Right lobe of liver (tissue), 6 donors: ENCODE data around the gene MYH9. TPM values are rescaled to one million over a fixed set of nuclear protein-coding genes. Genes with fewer than 3 reads are reported as not detected.

ENCODE experiments used
- ATAC-seq, 4 donors: fragments of 200-7000 bp; cut with Tn5 transposase; one replicate each; pipeline ENCODE4 v1.9.1; 2020; ENCODE audit warnings: mild to moderate bottlenecking in 4 of 4, moderate library complexity in 4 of 4
- DNase-seq, 3 donors: peaks; one replicate each; pipeline ENCODE4 v3.0.0-alpha.2; 2020
- H3K27ac ChIP-seq, 3 donors: fragments of 200-600 bp; one replicate each; pipeline ENCODE4 v1.8.0; 2022
- H3K27me3 ChIP-seq, 2 donors: fragments of 200-600 bp; one replicate each; pipeline ENCODE4 v1.8.0; 2022
- H3K36me3 ChIP-seq, 4 donors: fragments of 200-600 bp; sonication (generic) in 1 of 4; one replicate each; pipeline versions ENCODE4 v1.5.1 to v1.8.0; 2017 to 2022; ENCODE audit warnings: control low read depth in 1 of 4
- H3K4me1 ChIP-seq, 4 donors: fragments of 200-600 bp; sonication (generic) in 1 of 4; one replicate each; pipeline versions ENCODE4 v1.5.1 to v1.8.0; 2017 to 2022; ENCODE audit warnings: control low read depth in 1 of 4
- H3K4me3 ChIP-seq, 3 donors: fragments of 200-600 bp; one replicate each; pipeline ENCODE4 v1.8.0; 2022
- H3K9me3 ChIP-seq, 4 donors: fragments of 200-600 bp; sonication (generic) in 1 of 4; one replicate each; pipeline versions ENCODE4 v1.5.1 to v1.8.0; 2017 to 2022; ENCODE audit warnings: control low read depth in 1 of 4
- POLR2A ChIP-seq: fragments of 450-650 bp; IDR thresholded peaks from one replicate; pipeline ENCODE4 v1.6.1; 2017; ENCODE audit warnings: antibody characterized with exemption, mild to moderate bottlenecking
- WGBS: methylation state at CpG from one replicate; pipeline ENCODE4 v1.1.6; 2018; ENCODE audit warnings: low coverage, low lambda C conversion rate; ENCODE audit not compliant: insufficient coverage; ENCODE audit errors: missing lambda C conversion rate; 5-methylcytosine and 5-hydroxymethylcytosine counted together
- intact Hi-C, 2 donors: fragments of 100-400 bp; cut with DNase I; formaldehyde crosslinking; loops; one replicate each; pipeline versions ENCODE4 v1.11.2 to v1.14.1; 2022
- total RNA-seq, 6 experiments: library from RNA; depleted of rRNA in 2 of 6; stranded (reverse); fragments of >200 nt in 2 of 6; fragmentation: NEBNext Ultra II Directional in 3 of 6; extraction: Animal tissue kit (Norgen Biotek cat#: 25700) in 3 of 6; gene quantifications; one replicate each; pipeline versions ENCODE4 v1.1.0 to v1.2.4, GENCODE V29; 2016 to 2023
- TF ChIP-seq, protein P1 (sequence below), 4 donors: fragments of 200-600 bp in 3 of 4; fragments of 450-650 bp in 1 of 4; IDR thresholded peaks; one replicate each; pipeline versions ENCODE4 v1.5.1 to v1.8.0; 2016 to 2022; ENCODE audit warnings: antibody characterized with exemption in 4 of 4, mild to moderate bottlenecking in 2 of 4
- donor health status: DM: no; HTN: yes; CAD: no.
- donor health status: DM: no; HTN: no; CAD: no.
- donor health status: DM: no; HTN: no; CAD: no.
- donor health status: DM: no; HTN: yes; CAD: no.
- donor health status: DM: no; HTN: yes; CAD: no.

The MYH9 gene
- total RNA-seq, 6 experiments from 2014 or later, result 168 to 435 (median 222) TPM

DNA sequence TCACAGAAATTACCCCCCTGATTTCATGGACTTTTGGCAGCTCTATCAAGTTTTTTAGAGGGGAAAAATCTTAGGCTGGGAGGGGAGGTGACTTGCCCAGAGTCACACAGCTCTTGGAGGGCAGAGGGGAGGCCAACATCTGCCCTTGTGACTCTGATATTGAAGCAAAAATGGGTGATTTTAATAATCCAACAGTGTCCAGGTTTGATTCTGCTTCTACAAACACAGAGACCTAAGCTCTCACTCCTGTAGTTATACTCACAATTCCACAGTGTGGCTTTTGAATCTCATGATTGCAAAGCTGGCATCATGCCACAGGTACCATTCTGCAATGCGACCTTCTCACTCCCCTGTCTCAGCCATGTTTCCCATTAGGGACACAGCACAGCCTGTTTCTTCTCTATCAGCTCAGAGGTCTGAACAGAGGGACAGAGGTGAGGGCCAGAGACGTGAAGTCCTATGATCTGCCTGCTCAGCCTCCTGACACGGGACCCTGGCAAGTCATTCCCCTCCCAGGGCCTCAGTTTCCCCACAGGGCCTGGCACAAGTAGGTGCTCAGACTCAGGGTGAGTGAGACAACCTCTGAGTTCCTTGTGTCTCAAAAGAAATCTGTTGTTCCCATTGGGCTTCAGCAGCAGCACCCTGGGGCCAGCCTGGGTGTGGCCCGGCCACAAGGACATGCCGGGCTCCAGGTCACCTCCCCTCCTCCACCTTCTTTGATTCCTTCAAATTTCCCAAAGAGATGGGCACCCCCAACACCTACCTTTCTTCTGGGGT lies 149.2 kb downstream of the MYH9 start:
- intact Hi-C loops, result loop anchor here (10.0 kb wide), 1 partner anchor 46 kb away; no protein-coding TSS in a partner anchor

DNA sequence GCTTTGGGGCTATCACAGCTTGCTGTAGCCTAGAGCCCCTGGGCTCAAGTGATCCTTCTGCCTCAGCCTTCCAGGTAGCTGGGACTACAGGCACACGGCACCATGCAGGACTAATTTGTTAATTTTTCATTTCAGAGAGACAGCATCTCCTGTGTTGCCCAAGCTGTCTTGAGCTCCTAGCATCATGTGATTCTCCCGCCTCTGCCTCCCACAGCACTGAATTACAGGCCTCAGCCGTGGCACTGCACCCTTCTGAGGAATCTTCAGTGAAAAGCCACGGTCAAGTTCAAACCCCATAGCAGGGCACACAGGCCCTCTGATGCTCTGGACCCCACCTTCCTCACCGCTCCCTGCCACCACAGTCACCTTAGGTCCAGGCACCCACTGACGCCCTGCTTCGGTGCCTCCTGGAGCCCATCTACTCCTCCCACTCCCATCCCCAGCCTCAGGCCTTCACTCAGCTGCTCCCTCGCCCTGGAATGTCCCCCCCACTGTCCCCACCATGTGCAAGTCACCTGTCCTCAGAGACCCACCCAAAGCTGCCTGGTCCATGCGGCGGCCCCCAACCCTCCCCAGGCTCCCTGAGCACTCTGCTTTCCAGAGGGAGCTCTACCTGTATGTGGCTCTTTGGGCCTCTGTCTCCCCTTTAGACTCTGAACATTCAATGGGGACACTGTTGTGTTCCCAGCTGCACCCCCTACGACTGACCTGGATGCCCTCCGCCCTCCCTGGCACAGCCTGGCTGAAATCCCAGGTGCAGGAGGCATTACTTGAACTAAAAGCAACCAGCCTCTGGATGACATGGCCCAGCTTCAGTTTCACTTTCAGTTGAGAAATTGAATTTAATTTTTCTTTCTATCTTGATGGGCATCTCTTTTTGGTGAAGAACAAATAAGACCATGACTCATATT lies 150.1 kb downstream of the MYH9 start:
- peaks cover 0 to 9% (median 0%) of the 10 kb centered on the region in 4 donors for H3K36me3 ChIP-seq
- peak overlapping the region; percentile 78 to 95 (median 90) for H3K27ac ChIP-seq
- peaks cover 0 to 22% (median 11%) of the 10 kb centered on the region in 4 donors for H3K4me1 ChIP-seq
- no peak for TF ChIP-seq POLR2A
- TF ChIP-seq, protein P1, sequence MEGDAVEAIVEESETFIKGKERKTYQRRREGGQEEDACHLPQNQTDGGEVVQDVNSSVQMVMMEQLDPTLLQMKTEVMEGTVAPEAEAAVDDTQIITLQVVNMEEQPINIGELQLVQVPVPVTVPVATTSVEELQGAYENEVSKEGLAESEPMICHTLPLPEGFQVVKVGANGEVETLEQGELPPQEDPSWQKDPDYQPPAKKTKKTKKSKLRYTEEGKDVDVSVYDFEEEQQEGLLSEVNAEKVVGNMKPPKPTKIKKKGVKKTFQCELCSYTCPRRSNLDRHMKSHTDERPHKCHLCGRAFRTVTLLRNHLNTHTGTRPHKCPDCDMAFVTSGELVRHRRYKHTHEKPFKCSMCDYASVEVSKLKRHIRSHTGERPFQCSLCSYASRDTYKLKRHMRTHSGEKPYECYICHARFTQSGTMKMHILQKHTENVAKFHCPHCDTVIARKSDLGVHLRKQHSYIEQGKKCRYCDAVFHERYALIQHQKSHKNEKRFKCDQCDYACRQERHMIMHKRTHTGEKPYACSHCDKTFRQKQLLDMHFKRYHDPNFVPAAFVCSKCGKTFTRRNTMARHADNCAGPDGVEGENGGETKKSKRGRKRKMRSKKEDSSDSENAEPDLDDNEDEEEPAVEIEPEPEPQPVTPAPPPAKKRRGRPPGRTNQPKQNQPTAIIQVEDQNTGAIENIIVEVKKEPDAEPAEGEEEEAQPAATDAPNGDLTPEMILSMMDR (IDR thresholded peaks at IDR 0.05), result no peak
- peak overlapping the region; percentile 73 to 84 (median 78) for H3K4me3 ChIP-seq
- peak; percentile 47 to 63 (median 58) for ATAC-seq
- H3K27me3 ChIP-seq, result no peaks in the 10 kb centered on the region
- WGBS, result 17% methylated on average over 8 of the region's 12 CpGs
- no peaks in the 10 kb centered on the region for H3K9me3 ChIP-seq
- DNase-seq, result peak in 2 of 3 donors; percentile 78 to 82
- intact Hi-C loops, result loop anchor here (10.0 kb wide), 1 partner anchor 47 kb away; no protein-coding TSS in a partner anchor

More for the DNA sequence above, 149.2 kb downstream of the MYH9 start:
- H3K27ac ChIP-seq, result peak overlapping the region; percentile 78 to 95 (median 90)
- peaks cover 0 to 22% (median 7%) of the 10 kb centered on the region in 4 donors for H3K4me1 ChIP-seq
- ATAC-seq, result peak; percentile 24 to 56 (median 45)
- peaks cover 0 to 5% (median 0%) of the 10 kb centered on the region in 4 donors for H3K36me3 ChIP-seq
- 0% methylated on average over 5 of the region's 5 CpGs for WGBS
- H3K9me3 ChIP-seq, result no peaks in the 10 kb centered on the region
- TF ChIP-seq, protein P1 (IDR thresholded peaks at IDR 0.05), result no peak
- TF ChIP-seq POLR2A, result no peak
- peak in 1 of 3 donors; percentile 67 for DNase-seq
- H3K27me3 ChIP-seq, result no peaks in the 10 kb centered on the region
- H3K4me3 ChIP-seq, result peak overlapping the region; percentile 73 to 84 (median 78)

DNA sequence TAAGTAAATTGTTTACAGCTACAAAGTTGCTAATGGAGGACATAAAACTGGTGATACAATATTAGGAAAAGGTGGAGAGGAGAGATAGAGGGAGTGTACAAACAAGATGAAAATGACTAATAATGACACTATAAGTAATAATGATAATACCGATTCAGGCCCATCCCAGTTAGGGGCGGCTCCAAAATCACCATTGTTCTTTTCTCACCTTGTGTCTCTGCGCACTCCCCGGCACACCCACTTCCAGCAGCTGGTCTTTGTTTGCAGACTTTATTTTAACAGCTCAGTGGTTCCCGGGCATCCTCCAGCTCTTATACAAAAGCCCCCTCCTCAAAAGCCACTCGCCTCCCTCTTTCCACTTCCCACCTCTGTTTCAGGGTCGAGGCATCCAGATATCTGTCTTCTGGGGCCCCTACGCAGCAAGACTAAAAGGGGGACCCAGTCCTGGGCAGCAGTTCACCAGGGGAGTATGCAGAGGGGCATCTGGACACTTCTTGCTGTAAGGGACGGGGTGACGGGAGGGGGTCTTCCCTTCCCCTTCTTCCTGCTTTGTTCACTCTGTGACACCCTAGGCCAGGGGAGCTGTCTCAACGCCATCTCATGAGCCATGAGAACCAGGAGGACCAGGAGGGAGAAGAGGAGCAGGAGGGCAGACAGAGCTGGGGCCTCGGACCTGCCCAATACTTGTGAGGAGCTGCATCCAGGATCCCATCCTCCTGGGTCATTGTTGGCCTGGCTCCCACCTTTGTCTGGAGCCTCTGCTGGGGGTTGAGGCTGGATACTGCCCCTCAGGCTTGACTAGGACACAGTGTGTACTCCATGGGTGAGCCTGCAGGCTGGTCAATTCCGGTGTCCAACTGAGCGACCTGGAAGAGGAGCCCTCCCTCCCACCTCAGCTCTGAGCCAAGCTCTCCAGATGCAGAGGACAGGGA lies 151.1 kb downstream of the MYH9 start:
- Histone ChIP-seq H3K27me3 (no peaks in the 10 kb centered on the region), H3K4me3 (no peak overlapping the region), H3K27ac (no peak overlapping the region), H3K4me1 (peaks cover 0 to 22% (median 11%) of the 10 kb centered on the region in 4 donors), H3K36me3 (peaks cover 0 to 19% (median 3%) of the 10 kb centered on the region in 4 donors), H3K9me3 (no peaks in the 10 kb centered on the region)
- intact Hi-C loops, result loop anchor here (10.0 kb wide), 1 partner anchor 48 kb away; no protein-coding TSS in a partner anchor
- 72% methylated on average over 12 of the region's 14 CpGs for WGBS
- DNase-seq (peak in 1 of 3 donors; percentile 44), ATAC-seq (no peak)
- TF ChIP-seq POLR2A, result no peak
- TF ChIP-seq, protein P1 (IDR thresholded peaks at IDR 0.05), result no peak
